NCI-H2029 treated with DMSO at 0.1 percent for 48 hours (cell line): ENCODE data around the gene RHOT2.

Source experiments
- DNase-seq: peaks from one replicate; lab custom pipeline; 2025; lab: John Stamatoyannopoulos, UW

The RHOT2 gene

DNA sequence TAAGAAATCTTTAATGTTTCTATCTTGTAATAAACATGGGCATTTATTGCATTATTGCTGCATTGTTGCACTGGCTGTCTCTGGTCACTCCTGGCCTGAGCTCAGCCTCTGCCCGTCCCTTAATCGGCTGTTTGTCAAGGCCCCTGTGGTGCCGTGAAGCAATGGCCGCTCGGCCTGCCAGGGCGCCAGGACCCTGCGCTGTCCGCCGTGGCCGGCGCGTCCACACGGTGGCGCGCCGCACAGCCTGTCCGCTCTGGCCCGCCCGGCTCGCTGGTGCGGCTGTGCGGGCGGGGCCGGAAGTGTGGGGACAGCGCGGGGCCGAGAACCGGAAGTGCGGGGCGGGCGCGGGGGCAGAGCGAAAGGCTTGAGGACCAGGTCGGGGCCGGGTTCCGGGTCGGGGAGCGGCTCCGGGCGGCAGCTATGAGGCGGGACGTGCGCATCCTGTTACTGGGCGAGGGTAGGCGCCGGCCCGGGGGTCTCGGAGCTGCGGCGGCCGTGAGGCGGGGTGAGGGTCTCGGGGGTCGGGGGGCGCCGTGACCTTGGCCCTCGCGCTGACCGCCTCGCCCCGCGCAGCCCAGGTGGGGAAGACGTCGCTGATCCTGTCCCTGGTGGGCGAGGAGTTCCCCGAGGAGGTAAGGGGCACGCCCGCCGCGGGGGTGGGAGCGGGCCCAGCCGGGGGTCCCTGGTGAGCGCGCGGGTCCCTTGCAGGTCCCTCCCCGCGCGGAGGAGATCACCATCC, at the start of gene RHOT2:
TSS of gene RHOT2 (plus strand) at position 353 of the 739 bp plus-strand sequence. CDS start at position 421, 68 bp downstream.
- DNase-seq: peak; percentile 34

GRCh38 chr16:619476-620100, 48.3 kb upstream of the RHOT2 start:
- no peak for DNase-seq

- DNase-seq: no peak
These were observed 47.0 kb upstream of the RHOT2 start for GRCh38 chr16:620700-621525.

GRCh38 chr16:621526-622105, 46.3 kb upstream of the RHOT2 start:
- peak; percentile 17 for DNase-seq

- no peak for DNase-seq
These were observed 45.0 kb upstream of the RHOT2 start for GRCh38 chr16:622920-623280.

- DNase-seq: no peak
These were observed 43.3 kb upstream of the RHOT2 start for GRCh38 chr16:624526-625070.

GRCh38 chr16:625117-625976, 42.6 kb upstream of the RHOT2 start:
- DNase-seq: no peak

DNA sequence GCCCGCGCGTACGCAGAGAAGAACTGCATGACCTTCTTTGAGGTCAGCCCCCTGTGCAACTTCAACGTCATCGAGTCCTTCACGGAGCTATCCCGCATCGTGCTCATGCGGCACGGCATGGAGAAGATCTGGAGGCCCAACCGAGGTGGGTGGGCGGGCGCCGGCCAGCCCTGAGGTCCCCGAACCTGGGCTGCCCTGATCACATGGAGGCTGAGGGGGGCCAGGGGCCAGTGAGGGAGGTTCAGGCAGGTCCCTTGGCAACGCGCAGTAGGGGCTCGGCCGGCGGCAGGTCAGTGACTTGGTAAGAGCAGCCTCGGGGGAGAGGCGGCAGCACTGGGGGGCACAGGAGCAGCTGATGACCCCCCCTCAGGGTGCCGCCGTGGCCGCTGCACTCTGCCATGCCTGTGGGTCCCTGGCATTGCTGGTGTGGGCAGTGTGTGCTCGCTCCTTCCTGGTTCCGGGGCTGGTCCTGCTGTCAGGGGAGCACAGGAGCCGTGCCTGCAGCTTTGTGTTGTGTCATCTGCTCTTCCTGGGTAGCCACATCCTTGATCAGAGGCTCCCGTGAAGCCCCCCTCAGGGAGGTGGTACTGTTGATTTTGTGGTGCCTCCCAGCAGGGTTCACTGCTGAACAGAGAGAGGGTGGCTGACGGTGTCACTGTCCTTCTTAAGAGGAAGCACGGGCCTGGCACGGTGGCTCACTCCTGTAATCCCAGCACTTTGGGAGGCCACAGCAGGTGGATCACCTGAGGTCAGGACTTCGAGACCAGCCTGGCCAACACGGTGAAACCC, 41.8 kb upstream of the RHOT2 start:
- no peak for DNase-seq

DNA sequence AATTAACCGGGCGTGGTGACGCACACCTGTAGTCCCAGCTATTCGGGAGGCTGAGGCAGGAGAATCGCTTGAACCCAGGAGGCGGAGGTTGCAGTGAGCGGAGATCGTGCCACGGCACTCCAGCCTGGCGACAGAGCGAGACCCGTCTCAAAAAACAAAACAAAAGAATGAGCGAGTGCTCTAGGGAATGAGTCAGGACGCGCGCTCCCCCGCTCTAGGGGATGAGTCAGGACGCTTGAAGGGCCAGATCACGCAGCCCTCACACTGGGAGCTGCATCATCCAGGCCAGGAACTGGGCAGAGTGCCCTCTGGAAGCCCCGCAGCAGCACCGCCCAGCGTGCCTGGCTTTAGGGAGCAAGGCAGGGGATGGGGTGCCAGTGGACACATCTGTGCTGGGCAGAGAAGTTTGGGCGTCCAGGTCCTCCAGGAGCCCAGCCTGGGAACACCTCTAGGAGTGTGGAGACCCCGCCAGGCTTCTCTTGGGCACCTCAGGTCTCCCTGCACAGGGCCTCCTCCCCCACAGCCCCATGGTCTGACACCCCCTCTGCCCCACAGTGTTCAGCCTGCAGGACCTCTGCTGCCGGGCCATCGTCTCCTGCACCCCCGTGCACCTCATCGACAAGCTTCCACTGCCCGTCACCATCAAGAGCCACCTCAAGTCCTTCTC, 41.0 kb upstream of the RHOT2 start:
- DNase-seq: no peak

GRCh38 chr16:627454-628239, 40.3 kb upstream of the RHOT2 start:
- DNase-seq: peak; percentile 45

- DNase-seq: no peak
These were observed 39.4 kb upstream of the RHOT2 start for GRCh38 chr16:628321-629061.

GRCh38 chr16:629185-629832, 38.6 kb upstream of the RHOT2 start:
- DNase-seq: no peak

DNA sequence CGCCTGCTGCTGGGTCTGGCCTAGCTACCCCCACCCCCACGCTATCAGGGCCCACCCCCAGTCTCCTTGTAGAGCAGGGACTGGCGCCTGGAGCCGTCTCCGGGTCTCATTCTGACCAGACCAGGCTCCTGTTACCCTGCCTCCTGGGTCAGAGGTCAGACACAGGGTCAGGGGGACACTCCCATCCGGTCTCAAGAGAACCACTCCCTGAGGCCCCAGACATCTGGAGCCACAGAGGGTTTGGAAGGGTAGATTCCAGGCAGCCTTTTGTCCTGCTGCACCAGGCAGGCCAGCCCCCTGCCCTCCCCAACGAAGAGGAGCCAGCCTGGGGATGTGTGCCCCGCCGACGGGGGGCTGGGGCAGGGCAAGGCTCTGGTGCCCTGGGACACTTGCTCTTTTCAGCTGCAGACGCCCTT, 38.1 kb upstream of the RHOT2 start:
- DNase-seq: no peak

DNA sequence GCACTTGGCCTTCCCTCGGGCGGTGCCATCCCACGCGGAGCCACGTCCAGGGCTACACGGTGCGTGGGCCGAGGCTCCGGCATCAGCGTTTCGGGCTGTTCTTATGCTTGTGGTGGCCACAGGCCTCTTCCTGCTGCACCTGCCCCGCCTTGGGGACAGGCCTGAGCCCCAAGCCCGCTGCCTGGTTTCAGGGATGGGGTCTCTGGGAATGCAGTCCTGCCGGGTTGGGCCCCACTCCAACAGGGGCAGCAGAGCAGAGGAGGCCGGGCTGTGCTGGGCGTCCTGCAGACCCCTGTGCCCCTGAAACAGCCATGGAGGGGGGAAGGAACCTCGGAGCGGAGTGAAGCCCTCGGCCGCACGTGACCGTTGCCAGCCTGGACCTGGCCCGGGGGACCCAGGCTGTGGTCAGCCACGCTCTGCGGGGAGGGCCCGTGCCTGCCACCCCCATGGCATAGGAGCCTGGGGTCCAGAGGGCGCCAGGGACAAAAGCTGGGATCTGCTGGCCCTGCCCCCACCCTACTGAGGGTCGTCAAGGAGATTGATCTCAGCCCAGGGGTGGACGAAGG, 37.6 kb upstream of the RHOT2 start:
- no peak for DNase-seq

DNA sequence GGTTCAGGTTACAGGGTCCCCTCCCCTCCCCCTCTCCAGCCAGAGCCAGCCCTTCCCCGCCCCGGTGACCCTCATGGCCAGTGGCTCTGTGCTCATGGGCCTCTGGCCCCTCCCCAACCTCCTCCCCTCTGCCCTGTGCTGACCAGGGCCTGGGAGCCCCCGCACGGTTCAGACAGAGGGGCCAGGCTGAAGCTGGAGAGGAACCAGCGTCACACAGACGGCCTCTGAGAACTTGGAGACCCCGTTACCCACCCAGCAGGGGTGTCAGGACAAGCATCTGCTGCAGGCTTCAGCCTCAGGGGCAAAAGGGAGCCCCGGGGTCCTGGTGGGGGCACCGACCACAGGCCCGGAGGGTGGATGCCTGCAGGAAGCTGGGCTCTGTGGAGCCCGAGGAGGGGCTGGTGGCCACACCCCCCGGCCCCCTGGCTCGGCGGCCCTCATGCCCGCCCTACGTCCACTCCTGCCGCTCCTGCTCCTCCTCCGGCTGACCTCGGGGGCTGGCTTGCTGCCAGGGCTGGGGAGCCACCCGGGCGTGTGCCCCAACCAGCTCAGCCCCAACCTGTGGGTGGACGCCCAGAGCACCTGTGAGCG, 37.0 kb upstream of the RHOT2 start, which contains the start of gene WFIKKN1:
TSS of gene WFIKKN1 (plus strand) at position 171 of the 591 bp plus-strand sequence. CDS start at position 440, 269 bp downstream.
- no peak for DNase-seq

GRCh38 chr16:631808-632358, 36.0 kb upstream of the RHOT2 start:
- DNase-seq: no peak
